ENCODE data around the gene APOB.

APOB gene, protein sequence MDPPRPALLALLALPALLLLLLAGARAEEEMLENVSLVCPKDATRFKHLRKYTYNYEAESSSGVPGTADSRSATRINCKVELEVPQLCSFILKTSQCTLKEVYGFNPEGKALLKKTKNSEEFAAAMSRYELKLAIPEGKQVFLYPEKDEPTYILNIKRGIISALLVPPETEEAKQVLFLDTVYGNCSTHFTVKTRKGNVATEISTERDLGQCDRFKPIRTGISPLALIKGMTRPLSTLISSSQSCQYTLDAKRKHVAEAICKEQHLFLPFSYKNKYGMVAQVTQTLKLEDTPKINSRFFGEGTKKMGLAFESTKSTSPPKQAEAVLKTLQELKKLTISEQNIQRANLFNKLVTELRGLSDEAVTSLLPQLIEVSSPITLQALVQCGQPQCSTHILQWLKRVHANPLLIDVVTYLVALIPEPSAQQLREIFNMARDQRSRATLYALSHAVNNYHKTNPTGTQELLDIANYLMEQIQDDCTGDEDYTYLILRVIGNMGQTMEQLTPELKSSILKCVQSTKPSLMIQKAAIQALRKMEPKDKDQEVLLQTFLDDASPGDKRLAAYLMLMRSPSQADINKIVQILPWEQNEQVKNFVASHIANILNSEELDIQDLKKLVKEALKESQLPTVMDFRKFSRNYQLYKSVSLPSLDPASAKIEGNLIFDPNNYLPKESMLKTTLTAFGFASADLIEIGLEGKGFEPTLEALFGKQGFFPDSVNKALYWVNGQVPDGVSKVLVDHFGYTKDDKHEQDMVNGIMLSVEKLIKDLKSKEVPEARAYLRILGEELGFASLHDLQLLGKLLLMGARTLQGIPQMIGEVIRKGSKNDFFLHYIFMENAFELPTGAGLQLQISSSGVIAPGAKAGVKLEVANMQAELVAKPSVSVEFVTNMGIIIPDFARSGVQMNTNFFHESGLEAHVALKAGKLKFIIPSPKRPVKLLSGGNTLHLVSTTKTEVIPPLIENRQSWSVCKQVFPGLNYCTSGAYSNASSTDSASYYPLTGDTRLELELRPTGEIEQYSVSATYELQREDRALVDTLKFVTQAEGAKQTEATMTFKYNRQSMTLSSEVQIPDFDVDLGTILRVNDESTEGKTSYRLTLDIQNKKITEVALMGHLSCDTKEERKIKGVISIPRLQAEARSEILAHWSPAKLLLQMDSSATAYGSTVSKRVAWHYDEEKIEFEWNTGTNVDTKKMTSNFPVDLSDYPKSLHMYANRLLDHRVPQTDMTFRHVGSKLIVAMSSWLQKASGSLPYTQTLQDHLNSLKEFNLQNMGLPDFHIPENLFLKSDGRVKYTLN (N-terminal part only)

DNA sequence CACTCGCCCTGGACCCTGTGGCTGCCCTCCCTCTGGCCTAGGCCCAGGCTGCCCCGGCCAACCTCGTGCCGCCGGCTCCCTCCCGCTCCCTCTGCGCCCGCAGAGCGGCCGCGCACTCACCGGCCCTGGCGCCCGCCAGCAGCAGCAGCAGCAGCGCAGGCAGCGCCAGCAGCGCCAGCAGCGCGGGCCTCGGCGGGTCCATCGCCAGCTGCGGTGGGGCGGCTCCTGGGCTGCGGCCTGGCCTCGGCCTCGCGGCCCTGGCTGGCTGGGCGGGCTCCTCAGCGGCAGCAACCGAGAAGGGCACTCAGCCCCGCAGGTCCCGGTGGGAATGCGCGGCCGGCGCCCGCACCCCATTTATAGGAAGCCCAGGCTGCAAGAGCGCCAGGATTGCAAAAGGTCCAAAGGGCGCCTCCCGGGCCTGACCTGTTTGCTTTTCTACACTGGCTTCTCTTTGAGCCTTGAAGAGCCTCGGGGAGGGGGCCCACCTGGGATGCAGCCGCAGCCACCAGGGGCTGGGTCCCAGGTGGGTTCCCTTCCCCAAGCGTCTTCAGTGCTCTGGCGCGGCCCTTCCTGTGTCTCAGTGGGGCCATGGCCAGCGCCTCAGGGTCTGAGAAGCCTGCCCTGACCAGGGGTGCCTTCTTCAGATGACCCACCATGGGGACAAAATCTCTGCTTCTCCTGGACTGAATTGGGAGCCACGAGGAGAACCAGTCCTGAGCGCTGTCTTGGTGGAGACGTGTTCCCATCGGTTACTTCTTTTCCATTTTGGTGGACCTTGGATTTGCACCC lies at the start of gene APOB:
TSS of gene APOB (minus strand) at position 330 of the 789 bp plus-strand sequence. CDS start at position 202, 128 bp downstream.
- DNase-seq (ENCODE audit: low read depth in 2 of 2) = no peak

GRCh38 chr2:21092308-21092869 lies 48.5 kb upstream of the APOB start:
- DNase-seq (ENCODE audit: low read depth in 2 of 2) = no peak

GRCh38 chr2:21084401-21084800 lies 40.5 kb upstream of the APOB start:
- DNase-seq (ENCODE audit: low read depth in 2 of 2) = no peak

GRCh38 chr2:21083482-21083881 lies 39.6 kb upstream of the APOB start:
- DNase-seq (ENCODE audit: low read depth in 2 of 2) = no peak

DNA sequence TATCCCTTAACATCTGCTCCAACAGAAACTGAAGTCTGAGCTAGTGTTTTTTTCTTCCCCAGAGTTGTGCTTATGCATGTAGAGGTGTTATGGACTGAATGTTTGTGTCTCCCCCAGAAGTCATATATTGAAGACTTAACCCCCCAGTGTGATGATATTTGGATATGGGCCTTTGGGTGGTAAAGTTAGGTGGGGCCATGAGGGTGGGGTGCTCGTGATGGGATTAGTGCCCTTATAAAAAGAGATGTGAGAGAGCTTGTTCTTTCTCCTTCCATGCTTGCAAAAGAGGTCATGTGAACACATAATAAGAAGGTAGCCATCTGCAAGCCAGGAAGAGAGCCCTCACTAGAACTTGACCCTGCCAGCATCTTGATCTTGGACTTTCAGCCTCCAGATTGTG lies 34.4 kb upstream of the APOB start:
- no peak for DNase-seq (ENCODE audit: low read depth in 2 of 2)

DNA sequence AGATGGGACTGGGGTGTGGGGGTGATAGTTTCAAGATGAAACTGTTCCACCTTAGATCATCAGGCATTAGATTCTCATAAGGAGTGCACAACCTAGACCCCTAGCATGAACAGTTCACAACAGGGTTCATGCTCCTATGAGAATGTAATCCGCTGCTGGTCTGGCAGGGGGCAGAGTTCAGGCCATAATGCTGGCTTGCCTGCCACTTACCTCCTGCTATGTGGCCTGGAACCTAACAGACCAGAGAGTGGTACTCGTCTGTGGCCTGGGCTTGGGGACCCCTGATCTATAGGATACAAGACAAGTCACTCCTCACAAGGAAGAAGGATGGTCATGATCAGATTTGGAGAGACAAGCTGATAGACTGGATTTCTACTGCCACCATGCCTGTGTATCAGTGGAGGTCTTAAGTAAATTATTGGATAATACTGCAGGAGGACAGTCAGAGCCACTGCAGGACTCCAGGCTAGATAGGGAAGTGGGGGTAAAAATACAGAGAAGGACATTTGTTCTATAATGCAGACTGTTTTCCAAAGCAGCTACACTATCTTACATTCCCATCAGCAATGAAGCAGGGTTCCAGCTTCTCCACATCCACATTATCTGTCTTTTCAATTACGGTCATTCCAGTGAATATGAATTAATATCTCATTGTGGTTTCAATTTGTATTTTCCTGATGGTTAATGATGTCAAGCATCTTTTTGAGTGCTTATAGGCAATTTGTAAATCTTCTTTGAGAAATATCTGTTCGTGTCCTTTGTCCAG lies 28.8 kb upstream of the APOB start:
- DNase-seq (ENCODE audit: low read depth in 2 of 2) = no peak

GRCh38 chr2:21070341-21071257 lies 26.7 kb upstream of the APOB start:
- DNase-seq (ENCODE audit: low read depth in 2 of 2) = no peak

- DNase-seq (ENCODE audit: low read depth in 2 of 2) = no peak
Observed at GRCh38 chr2:21069746-21070340, 26.0 kb upstream of the APOB start.

- no peak for DNase-seq (ENCODE audit: low read depth in 2 of 2)
Observed at GRCh38 chr2:21067859-21068537, 24.1 kb upstream of the APOB start.

- DNase-seq (ENCODE audit: low read depth in 2 of 2) = no peak
Observed at GRCh38 chr2:21067125-21067524, 23.3 kb upstream of the APOB start.

DNA sequence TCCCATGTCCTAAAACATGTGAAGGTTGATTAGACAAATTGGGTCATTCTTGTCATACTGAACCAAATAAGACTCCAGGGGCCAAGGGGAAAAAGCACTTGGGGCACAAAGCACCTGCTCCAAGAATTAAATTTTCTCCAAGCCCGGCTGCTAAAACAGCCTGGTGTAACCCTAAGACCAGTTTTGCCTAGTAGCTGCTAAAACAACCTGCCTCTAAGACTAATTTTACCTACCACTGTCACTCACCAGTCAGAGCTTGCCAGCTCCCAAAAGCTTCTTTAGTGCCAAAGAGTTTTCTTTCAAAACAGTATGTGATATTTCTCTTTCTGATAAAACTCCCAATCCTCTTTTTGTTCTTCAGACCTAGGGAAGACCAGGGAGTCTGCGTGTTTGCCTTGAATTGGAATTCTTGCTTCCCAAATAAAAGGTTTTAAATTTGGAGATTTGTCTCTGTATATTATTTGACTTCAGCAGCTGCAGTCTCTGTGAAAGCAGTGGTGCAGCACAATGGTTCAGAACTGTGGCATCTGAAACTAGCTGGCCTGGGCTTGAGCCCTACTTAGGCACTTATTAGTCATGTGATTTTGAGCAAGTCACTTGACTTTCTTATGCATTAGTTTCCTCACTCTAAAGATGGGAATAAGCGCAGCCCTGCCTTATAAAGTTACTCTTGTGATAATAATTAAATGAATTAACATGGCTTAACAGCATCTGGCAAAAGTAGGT lies 16.2 kb upstream of the APOB start:
- DNase-seq (ENCODE audit: low read depth in 2 of 2) = no peak

DNA sequence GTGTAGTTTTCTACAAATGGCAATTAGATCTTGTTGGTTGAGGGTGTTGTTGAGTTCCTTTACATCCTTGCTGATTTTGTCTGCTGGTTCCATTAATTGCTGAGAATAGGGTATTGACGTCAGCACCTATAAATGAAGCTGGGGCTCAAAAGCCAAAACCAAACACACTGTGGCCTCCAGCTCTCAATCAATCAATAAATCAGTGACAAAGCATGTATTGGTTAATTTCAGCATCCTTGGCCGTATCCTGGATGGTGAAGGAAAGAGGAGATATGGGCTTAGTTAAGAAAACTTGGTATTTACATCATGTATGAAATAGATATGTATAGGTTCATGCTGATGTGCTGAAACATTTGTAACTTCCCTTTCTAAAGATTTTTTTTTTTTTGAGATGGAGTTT lies 13.2 kb upstream of the APOB start:
- DNase-seq (ENCODE audit: low read depth in 2 of 2) = no peak

DNA sequence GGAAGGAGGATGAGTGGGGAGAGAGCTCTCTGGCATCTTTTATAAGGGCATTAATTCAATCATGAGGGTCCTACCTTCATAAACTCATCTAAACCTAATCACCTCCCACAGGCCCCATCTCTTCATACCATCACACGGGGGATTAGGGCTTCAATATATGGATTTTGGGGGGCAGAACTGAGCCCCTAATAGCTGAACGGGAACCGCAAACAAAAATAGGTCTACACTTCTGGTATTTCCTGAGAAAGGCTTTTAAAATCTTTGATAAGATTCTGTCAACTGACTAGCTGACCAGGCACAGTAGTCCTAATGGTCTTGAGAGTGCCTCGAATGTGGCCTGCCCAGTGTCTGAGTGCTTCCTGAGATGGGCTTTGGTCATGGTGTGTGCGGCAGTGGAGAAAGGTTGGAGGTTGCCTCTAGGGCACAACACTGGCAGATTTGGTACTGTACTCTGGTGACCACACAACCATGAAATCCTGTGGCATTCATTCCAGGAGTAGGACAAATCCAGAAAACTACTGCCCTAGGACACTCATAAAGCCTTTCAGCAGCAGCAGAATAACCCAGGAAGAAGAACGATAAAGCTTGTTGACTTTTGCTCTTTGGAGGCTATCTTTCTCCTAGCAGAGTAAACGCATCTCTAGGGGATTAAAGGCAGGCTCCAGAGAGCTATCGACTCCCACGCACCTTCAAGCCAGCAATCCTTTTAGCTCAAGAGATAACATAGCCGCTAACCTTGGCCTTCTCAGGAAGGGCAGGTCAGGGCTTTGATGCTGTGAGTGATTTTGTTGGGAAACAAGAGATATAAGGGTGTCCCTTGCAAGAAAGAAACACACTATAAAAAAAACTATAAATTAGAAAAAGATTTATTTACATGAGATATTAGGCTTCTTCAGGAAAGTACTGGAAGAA lies 12.3 kb upstream of the APOB start:
- no peak for DNase-seq (ENCODE audit: low read depth in 2 of 2)

- no peak for DNase-seq (ENCODE audit: low read depth in 2 of 2)
Observed at GRCh38 chr2:21055451-21055850, 11.6 kb upstream of the APOB start.

DNA sequence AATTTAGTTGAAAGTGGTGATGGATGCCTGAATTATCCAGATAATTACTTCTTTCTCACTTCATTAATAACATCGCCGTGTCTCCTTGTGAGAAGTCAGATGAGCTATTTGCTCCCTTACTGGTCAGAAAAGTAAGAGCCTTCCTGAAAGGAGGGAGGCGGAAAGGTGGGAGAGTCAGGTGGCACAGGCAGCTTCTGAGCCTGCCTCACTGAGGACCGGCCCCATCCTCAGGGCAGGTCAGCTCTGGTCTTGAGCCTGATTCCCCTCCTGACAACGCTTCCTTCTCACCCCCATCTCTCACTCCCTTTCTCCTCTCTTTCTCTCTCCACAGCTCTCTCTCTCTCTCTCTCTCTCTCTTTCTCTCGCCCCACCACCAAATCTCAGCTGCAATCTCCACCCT lies 10.1 kb upstream of the APOB start:
- no peak for DNase-seq (ENCODE audit: low read depth in 2 of 2)

GRCh38 chr2:21052044-21052443 lies 8.2 kb upstream of the APOB start:
- no peak for DNase-seq (ENCODE audit: low read depth in 2 of 2)

Measured in fibroblast of skin of left quadriceps (primary cell).